ENCODE results near the gene LRRC74B.

DNA sequence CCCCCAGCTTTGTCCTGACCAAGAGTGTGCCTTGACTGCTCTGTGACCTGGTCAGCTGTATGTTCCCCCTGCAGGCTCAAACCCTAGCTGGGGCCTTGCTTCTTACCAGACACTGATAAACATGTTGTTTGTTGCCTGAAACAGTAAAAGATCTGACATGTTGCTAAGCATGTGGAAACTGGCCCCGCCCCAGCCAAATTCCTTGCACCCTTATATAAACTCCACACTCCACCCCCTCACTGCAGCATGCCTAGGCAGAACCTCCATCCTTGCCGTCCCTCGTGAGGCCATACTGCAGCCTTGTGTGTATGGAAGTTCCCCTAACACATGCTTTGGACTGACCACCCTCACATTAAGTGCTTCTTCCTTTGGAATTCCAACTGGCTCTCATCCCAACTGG is 27.3 kb downstream of the LRRC74B start:
- TF ChIP-seq, protein P1, sequence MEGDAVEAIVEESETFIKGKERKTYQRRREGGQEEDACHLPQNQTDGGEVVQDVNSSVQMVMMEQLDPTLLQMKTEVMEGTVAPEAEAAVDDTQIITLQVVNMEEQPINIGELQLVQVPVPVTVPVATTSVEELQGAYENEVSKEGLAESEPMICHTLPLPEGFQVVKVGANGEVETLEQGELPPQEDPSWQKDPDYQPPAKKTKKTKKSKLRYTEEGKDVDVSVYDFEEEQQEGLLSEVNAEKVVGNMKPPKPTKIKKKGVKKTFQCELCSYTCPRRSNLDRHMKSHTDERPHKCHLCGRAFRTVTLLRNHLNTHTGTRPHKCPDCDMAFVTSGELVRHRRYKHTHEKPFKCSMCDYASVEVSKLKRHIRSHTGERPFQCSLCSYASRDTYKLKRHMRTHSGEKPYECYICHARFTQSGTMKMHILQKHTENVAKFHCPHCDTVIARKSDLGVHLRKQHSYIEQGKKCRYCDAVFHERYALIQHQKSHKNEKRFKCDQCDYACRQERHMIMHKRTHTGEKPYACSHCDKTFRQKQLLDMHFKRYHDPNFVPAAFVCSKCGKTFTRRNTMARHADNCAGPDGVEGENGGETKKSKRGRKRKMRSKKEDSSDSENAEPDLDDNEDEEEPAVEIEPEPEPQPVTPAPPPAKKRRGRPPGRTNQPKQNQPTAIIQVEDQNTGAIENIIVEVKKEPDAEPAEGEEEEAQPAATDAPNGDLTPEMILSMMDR (IDR thresholded peaks at IDR 0.05), result no peak
- no peak for TF ChIP-seq POLR2A (IDR thresholded peaks at IDR 0.05)
